Loucy (cell line): ENCODE results near the gene GPR12.

Experiments used
- H2AFZ ChIP-seq: fragments of 200-600 bp; sonication (generic); 2 replicates; pipeline ENCODE4 v1.6.0; 2016; ENCODE audit warnings: antibody characterized with exemption, mild to moderate bottlenecking, low read length, moderate library complexity
- H3F3A ChIP-seq: fragments of 200-600 bp; 2 replicates; pipeline ENCODE4 v1.6.0; 2016; ENCODE audit warnings: antibody characterized with exemption, low read depth, mild to moderate bottlenecking
- H3K27me3 ChIP-seq: fragments of 200-600 bp; sonication (generic); 2 replicates; pipeline ENCODE4 v1.6.1; 2014; ENCODE audit warnings: low read length, mild to moderate bottlenecking; ENCODE audit not compliant: insufficient read depth, poor library complexity, severe bottlenecking
- H3K36me3 ChIP-seq: fragments of 200-600 bp; sonication (generic); 2 replicates; pipeline ENCODE4 v1.6.1; 2016; ENCODE audit warnings: low read length; ENCODE audit not compliant: insufficient read depth
- H3K4me1 ChIP-seq: fragments of 200-600 bp; sonication (generic); 2 replicates; pipeline ENCODE4 v1.5.1; 2014; ENCODE audit warnings: low read length, mild to moderate bottlenecking; ENCODE audit not compliant: insufficient read depth, poor library complexity, severe bottlenecking
- H3K4me2 ChIP-seq: fragments of 200-600 bp; sonication (generic); 2 replicates; pipeline ENCODE4 v1.6.0; 2014; ENCODE audit warnings: antibody characterized with exemption, low read length, low read depth, mild to moderate bottlenecking; ENCODE audit not compliant: poor library complexity, severe bottlenecking
- H3K4me3 ChIP-seq: fragments of 200-600 bp; sonication (generic); 2 replicates; pipeline ENCODE4 v1.5.1; 2014; ENCODE audit warnings: low read length, mild to moderate bottlenecking, mixed read lengths; ENCODE audit not compliant: poor library complexity, severe bottlenecking
- H3K79me2 ChIP-seq: fragments of 200-600 bp; sonication (generic); 2 replicates; pipeline ENCODE4 v1.6.1; 2014; ENCODE audit warnings: low read length; ENCODE audit not compliant: insufficient read depth
- H3K9ac ChIP-seq: fragments of 200-600 bp; sonication (generic); 2 replicates; pipeline ENCODE4 v1.6.0; 2014; ENCODE audit warnings: mild to moderate bottlenecking, low read depth, low read length, moderate library complexity; ENCODE audit not compliant: poor library complexity, severe bottlenecking
- H3K9me2 ChIP-seq: fragments of 200-600 bp; sonication (generic); replicated peaks from 2 replicates; pipeline ENCODE4 v1.6.1; 2016; ENCODE audit warnings: low read depth, low read length, mixed read lengths
- H3K9me3 ChIP-seq: fragments of 200-600 bp; sonication (generic); 2 replicates; pipeline ENCODE4 v1.6.1; 2014; ENCODE audit warnings: mild to moderate bottlenecking, antibody characterized with exemption, low read length, low read depth; ENCODE audit not compliant: insufficient read depth
- H4K20me1 ChIP-seq: fragments of 200-600 bp; sonication (generic); 2 replicates; pipeline ENCODE4 v1.6.0; 2014; ENCODE audit warnings: antibody characterized with exemption, low read length, mild to moderate bottlenecking; ENCODE audit not compliant: insufficient read depth, poor library complexity, severe bottlenecking
- EZH2phosphoT487 ChIP-seq: fragments of 200-600 bp; IDR thresholded peaks from 2 replicates; pipeline ENCODE4 v1.6.1; 2018; ENCODE audit warnings: antibody characterized with exemption, mild to moderate bottlenecking, moderate library complexity, borderline replicate concordance
- TF ChIP-seq, protein P1 (sequence below): fragments of 200-600 bp; sonication (generic); conservative IDR thresholded peaks from 2 replicates; pipeline ENCODE4 v1.5.1; 2014; ENCODE audit warnings: mild to moderate bottlenecking, antibody characterized with exemption, low read length

Gene GPR12

DNA sequence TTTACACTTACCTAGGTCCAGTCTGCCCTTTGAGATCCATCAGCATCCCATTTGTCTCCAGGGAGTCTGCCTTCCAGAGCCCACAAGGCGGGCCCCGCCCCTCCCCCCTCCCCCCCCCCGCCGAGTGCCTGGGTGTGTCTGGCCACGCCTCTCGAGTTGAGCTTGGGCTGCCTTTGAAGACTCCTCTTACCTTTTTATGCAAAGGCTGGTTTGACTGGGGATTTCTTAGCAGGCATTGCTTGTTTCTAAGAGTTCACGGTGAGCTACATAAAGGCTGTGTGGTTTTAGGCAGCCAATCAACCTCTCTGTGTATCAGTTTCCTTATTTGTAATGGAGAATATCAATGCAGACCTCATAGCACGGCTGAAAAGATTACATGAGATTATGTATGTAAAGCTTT is 11.3 kb downstream of the GPR12 start:
- no peak overlapping the region for H3K9ac ChIP-seq
- H2AFZ ChIP-seq: no peak overlapping the region
- no peaks in the 10 kb centered on the region for H3K9me3 ChIP-seq
- H3K9me2 ChIP-seq: no peaks in the 10 kb centered on the region
- no peaks in the 10 kb centered on the region for H4K20me1 ChIP-seq
- TF ChIP-seq, protein P1, sequence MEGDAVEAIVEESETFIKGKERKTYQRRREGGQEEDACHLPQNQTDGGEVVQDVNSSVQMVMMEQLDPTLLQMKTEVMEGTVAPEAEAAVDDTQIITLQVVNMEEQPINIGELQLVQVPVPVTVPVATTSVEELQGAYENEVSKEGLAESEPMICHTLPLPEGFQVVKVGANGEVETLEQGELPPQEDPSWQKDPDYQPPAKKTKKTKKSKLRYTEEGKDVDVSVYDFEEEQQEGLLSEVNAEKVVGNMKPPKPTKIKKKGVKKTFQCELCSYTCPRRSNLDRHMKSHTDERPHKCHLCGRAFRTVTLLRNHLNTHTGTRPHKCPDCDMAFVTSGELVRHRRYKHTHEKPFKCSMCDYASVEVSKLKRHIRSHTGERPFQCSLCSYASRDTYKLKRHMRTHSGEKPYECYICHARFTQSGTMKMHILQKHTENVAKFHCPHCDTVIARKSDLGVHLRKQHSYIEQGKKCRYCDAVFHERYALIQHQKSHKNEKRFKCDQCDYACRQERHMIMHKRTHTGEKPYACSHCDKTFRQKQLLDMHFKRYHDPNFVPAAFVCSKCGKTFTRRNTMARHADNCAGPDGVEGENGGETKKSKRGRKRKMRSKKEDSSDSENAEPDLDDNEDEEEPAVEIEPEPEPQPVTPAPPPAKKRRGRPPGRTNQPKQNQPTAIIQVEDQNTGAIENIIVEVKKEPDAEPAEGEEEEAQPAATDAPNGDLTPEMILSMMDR: no peak
- TF ChIP-seq EZH2phosphoT487: no peak
- no peaks in the 10 kb centered on the region for H3K36me3 ChIP-seq
- no peak overlapping the region for H3K4me2 ChIP-seq
- no peaks in the 10 kb centered on the region for H3K27me3 ChIP-seq
- H3K79me2 ChIP-seq: no peaks in the 10 kb centered on the region
- no peaks in the 10 kb centered on the region for H3F3A ChIP-seq
- H3K4me3 ChIP-seq: no peak overlapping the region
- peaks cover 3% of the 10 kb centered on the region for H3K4me1 ChIP-seq

DNA sequence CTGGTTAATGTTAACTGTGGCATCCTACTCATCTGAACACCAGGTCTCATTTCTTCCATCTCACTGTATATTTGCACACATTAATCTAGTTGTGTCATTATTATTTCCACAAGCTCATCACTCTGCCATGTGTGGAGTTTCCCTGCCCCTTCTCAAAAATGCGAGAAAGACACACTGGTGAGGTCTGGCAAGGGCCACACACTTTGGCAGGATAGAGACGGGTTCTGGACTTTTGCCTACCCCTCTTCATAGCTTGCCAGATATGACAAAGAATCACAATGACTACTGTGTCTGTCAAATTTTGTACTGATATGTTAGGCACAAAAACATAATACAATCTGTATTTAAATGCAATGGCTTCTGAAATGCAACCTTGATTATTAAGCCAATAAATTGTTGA is 12.9 kb downstream of the GPR12 start:
- Histone ChIP-seq H3K9ac (no peak overlapping the region), H4K20me1 (no peaks in the 10 kb centered on the region), H3F3A (no peaks in the 10 kb centered on the region), H3K4me3 (no peak overlapping the region), H3K9me2 (no peaks in the 10 kb centered on the region), H3K36me3 (no peaks in the 10 kb centered on the region), H2AFZ (peak overlapping the region; percentile 30; the same call in 1 of the 2 replicates), H3K9me3 (no peaks in the 10 kb centered on the region), H3K4me2 (no peak overlapping the region), H3K27me3 (no peaks in the 10 kb centered on the region), H3K4me1 (peaks cover 3% of the 10 kb centered on the region), H3K79me2 (no peaks in the 10 kb centered on the region)
- TF ChIP-seq, protein P1: no peak
- TF ChIP-seq EZH2phosphoT487: no peak

DNA sequence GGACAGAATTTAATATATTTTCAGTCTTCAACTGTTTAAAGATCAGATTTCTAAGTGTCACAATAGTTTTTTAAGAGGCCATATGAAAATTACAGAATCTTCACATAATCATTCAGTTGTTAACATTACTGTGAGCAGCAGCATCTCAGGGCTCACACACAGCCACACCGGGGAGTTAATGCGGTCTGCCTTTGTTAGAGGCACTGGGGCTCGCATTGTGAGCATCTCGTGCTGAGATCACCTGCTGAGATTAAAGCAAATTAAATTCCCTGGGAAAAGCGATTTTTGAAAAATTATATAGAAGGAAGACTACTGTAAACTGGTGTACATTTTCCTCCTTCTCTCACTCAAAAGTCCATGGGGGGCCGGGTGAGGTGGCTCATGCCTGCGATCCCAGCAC is 16.6 kb downstream of the GPR12 start:
- H3K27me3 ChIP-seq: no peaks in the 10 kb centered on the region

More for the DNA sequence above, 16.6 kb downstream of the GPR12 start:
- no peaks in the 10 kb centered on the region for H3K4me1 ChIP-seq
- H3K36me3 ChIP-seq: no peaks in the 10 kb centered on the region
- no peak overlapping the region for H2AFZ ChIP-seq
- TF ChIP-seq EZH2phosphoT487: no peak
- TF ChIP-seq, protein P1: no peak
- H3K9me3 ChIP-seq: no peaks in the 10 kb centered on the region; the same call in 1 of the 2 replicates
- H3K9ac ChIP-seq: no peak overlapping the region
- H3K9me2 ChIP-seq: no peaks in the 10 kb centered on the region
- no peak overlapping the region for H3K4me2 ChIP-seq
- no peaks in the 10 kb centered on the region for H4K20me1 ChIP-seq
- no peaks in the 10 kb centered on the region for H3F3A ChIP-seq
- no peak overlapping the region for H3K4me3 ChIP-seq
- no peaks in the 10 kb centered on the region for H3K79me2 ChIP-seq
